ENCODE data around the gene DPM2. TPM values are rescaled to one million over a fixed set of nuclear protein-coding genes. Genes with fewer than 3 reads are reported as not detected.

The DPM2 gene
- total and polyA plus RNA-seq, 3 donors from 2014 or later, result 33.5 to 46.6 (median 36.4) TPM

DNA sequence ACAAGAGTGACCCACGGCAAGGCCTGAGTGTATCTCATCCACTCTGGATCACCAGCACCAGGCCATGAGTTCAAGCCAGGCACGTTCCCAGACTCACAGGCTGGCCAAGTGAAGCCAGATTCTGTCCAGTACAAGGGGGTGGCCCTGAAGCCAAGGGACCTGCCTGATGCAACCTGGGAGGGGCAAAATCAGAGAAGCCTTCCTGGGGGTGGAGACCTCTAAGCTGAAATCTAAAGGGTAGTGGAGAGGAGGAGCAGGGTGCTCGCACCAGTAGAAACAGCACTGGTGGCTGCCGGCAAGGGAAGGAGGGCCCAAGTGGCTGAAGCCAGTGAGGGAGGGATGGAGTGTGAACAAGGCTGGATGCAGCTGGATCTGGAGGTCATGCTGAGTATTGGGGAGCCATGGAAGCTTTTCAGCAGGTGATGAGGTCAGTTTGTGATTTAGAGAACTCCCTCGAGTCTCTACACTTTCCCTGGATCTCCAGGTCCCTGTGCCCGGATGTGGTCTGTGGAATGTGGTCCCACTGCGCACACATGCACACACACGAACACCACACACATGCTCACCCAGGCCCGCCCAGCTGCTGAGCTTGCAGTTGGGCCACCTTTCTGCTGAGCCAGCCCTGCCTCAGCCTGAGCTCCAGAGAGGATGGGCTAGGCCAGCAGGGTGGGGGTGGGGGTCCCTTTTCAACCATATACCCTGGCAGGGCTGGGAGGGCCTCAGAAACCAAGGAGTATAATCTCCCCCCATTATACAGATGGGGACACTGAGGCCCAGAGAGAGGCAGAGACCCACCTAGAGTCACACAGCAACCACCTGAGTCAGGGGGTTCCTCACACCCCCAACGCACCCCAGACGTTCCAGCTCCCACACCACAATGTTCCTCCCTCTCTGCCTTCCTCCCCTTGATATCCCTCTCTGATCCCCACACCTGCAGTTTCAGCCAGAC is 8.7 kb downstream of the DPM2 start:
- Histone ChIP-seq H3K36me3 (ENCODE audit: low read depth, missing control alignments) (no peaks in the 10 kb centered on the region), H3K27me3 (no peaks in the 10 kb centered on the region), H3K27ac (no peak overlapping the region), H3K4me3 (no peak overlapping the region), H3K9me3 (no peaks in the 10 kb centered on the region), H3K4me1 (peaks cover 24% of the 10 kb centered on the region)
- intact Hi-C loops (cut with DNase I; ENCODE audit: low total_unique reads), result no loop called here
- WGBS, 2 donors, result 54 to 77% methylated on average over 7 to 11 of the region's 11 CpGs
- DNase-seq, result no peak
- TF ChIP-seq POLR2A (IDR thresholded peaks at IDR 0.05) (no peak), CTCF (IDR thresholded peaks at IDR 0.05) (no peak)

DNA sequence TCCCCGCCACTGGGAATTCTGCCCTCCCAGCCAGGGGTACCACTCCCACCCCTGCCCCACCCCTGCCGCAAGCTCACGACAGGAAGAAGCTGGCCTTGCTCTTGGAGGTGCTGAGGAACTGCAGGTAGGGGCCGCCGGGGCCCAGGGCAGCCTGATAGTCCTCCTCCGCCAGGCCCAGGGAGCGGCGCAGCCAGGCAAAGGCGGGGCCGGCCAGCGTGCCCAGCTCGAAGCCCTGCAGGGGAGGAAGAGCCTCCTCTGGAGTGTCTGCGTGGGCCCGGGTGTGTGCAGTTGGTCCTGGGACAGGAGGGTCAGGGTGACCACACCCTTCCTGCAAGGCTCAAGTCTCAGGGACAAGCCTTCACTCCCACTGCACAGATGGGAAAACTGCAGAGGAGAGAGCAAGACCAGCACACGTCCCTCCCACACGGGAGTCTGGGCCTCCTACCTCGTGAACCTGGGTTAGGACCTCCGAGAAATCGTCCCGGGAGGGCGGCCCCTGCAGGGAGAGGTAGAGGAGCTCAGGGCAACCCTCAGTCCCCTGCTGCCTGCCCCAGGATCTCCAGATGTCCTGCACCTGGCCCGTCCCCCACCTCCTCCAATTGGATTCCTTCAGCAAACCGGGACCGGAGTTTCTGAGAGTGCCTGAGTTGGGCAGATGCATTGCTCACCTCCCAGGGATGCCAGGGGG is 9.5 kb downstream of the DPM2 start:
- Histone ChIP-seq H3K9me3 (no peaks in the 10 kb centered on the region), H3K4me3 (peak overlapping the region in 1 of 2 donors; percentile 35), H3K27me3 (no peaks in the 10 kb centered on the region), H3K36me3 (ENCODE audit: low read depth, missing control alignments) (no peaks in the 10 kb centered on the region), H3K4me1 (peaks cover 24% of the 10 kb centered on the region), H3K27ac (no peak overlapping the region)
- intact Hi-C loops (cut with DNase I; ENCODE audit: low total_unique reads), result no loop called here
- TF ChIP-seq POLR2A (IDR thresholded peaks at IDR 0.05), result no peak
- TF ChIP-seq CTCF (IDR thresholded peaks at IDR 0.05), result no peak
- 17 to 44% methylated on average over 1 to 24 of the region's 24 CpGs for WGBS, 2 donors
- DNase-seq, result no peak

GRCh38 chr9:127927201-127927987 is 10.3 kb downstream of the DPM2 start:
- no peak for DNase-seq
- Histone ChIP-seq H3K9me3 (no peaks in the 10 kb centered on the region), H3K27me3 (no peaks in the 10 kb centered on the region), H3K36me3 (ENCODE audit: low read depth, missing control alignments) (no peaks in the 10 kb centered on the region), H3K4me3 (peak overlapping the region in 1 of 2 donors; percentile 35), H3K27ac (no peak overlapping the region), H3K4me1 (peaks cover 24% of the 10 kb centered on the region)
- intact Hi-C loops (cut with DNase I; ENCODE audit: low total_unique reads), result no loop called here
- WGBS, 2 donors, result 12 to 23% methylated on average over 21 to 47 of the region's 56 CpGs
- TF ChIP-seq CTCF (IDR thresholded peaks at IDR 0.05), result no peak
- TF ChIP-seq POLR2A (IDR thresholded peaks at IDR 0.05), result no peak

DNA sequence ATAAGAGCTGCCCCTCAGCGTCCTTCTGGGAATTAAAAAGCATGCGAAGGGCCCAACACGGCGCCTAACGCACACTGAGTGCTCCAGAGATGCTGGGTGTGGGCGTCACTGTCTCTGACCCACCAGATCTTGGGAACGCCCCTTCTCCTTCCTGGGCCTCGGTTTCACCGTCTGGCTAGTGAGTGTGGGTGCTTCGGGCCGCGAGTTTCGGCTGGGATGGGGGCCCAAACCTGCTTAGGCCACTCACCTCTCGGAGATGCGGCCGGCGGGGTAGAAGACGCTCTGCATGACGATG is 10.8 kb downstream of the DPM2 start:
- H3K27ac ChIP-seq, result no peak overlapping the region
- H3K4me1 ChIP-seq, result peaks cover 24% of the 10 kb centered on the region
- H3K36me3 ChIP-seq (ENCODE audit: low read depth, missing control alignments), result no peaks in the 10 kb centered on the region
- 28 to 32% methylated on average over 18 to 19 of the region's 19 CpGs for WGBS, 2 donors
- no peaks in the 10 kb centered on the region for H3K9me3 ChIP-seq
- TF ChIP-seq POLR2A (IDR thresholded peaks at IDR 0.05) (no peak), CTCF (IDR thresholded peaks at IDR 0.05) (no peak)
- intact Hi-C loops (cut with DNase I; ENCODE audit: low total_unique reads), result no loop called here
- no peaks in the 10 kb centered on the region for H3K27me3 ChIP-seq
- peak overlapping the region in 1 of 2 donors; percentile 35 for H3K4me3 ChIP-seq
- no peak for DNase-seq
